GM23338 (cell line): Measurements from ENCODE around the gene ANKRD40CL.

Source experiments
- CREB1 ChIP-seq: fragments of 250-450 bp; sonication (Bioruptor Pico); IDR thresholded peaks from 2 replicates; pipeline ENCODE4 v1.5.0; 2020; ENCODE audit warnings: low read depth, mild to moderate bottlenecking, moderate library complexity
- EZH2 ChIP-seq: fragments of 200-600 bp; sonication (generic); IDR thresholded peaks from one replicate; pipeline ENCODE4 v1.8.0; 2017; ENCODE audit warnings: antibody characterized with exemption, mild to moderate bottlenecking, low read depth; ENCODE audit not compliant: unreplicated experiment
- EZH2phosphoT487 ChIP-seq: fragments of 200-600 bp; sonication (generic); IDR thresholded peaks from one replicate; pipeline ENCODE4 v1.8.1; 2018; ENCODE audit warnings: antibody characterized with exemption; ENCODE audit not compliant: unreplicated experiment
- JUNB ChIP-seq: IDR thresholded peaks from one replicate; pipeline ENCODE4 v1.6.1; 2016; ENCODE audit warnings: antibody characterized with exemption; ENCODE audit not compliant: unreplicated experiment
- NANOG ChIP-seq: IDR thresholded peaks from 2 replicates; pipeline ENCODE4 v1.6.1; 2016; ENCODE audit warnings: antibody characterized with exemption, borderline replicate concordance
- POLR2AphosphoS5 ChIP-seq: IDR thresholded peaks from 2 replicates; pipeline ENCODE4 v1.6.1; 2016; ENCODE audit warnings: antibody characterized with exemption, low read depth
- STAT1 ChIP-seq: IDR thresholded peaks from one replicate; pipeline ENCODE4 v1.6.1; 2016; ENCODE audit warnings: antibody characterized with exemption; ENCODE audit not compliant: unreplicated experiment
- ZNF331 ChIP-seq: fragments of 250-450 bp; sonication (Bioruptor Pico); IDR thresholded peaks from 2 replicates; pipeline ENCODE4 v1.5.0; 2020; ENCODE audit warnings: low read depth, mild to moderate bottlenecking, moderate library complexity
- TF ChIP-seq, protein P1 (sequence below), 2 experiments: fragments of 200-600 bp in 1 of 2; sonication (generic) in 1 of 2; conservative IDR thresholded peaks; 2 replicates each; pipeline versions ENCODE4 v1.5.1 to v1.6.1; 2016 to 2017; ENCODE audit warnings: antibody characterized with exemption in 2 of 2, low read depth in 2 of 2, mild to moderate bottlenecking in 2 of 2, moderate library complexity in 1 of 2
- TF ChIP-seq, protein P2 (sequence below): IDR thresholded peaks from 2 replicates; pipeline ENCODE4 v1.6.1; 2016; ENCODE audit warnings: antibody characterized with exemption
- TF ChIP-seq, protein P3 (sequence below): IDR thresholded peaks from one replicate; pipeline ENCODE4 v1.6.1; 2018; ENCODE audit warnings: antibody characterized with exemption; ENCODE audit not compliant: unreplicated experiment
- TF ChIP-seq, protein P4 (sequence below): fragments of 250-450 bp; sonication (Bioruptor Pico); IDR thresholded peaks from 2 replicates; pipeline ENCODE4 v1.5.0; 2020; ENCODE audit warnings: mild to moderate bottlenecking, moderate library complexity

DNA sequence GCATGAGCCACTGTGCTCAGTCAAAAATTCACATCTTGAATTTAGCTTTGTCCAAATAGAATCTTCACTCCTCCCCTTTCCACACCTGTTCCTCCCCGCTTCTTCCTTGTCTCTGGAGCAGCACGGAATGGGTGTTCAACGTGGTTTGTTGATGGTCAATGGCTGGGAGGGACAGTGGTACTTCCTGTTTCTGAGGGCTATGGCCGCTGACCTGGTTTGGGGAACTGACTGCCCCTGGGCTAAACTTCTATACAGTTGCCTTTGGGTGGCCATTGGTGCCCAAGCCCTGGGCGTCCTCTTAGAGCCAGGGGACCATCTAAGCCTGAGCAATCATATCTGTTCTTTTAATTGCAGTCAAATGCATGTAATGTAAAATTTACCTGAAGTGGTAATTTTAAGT is 49.0 kb upstream of the ANKRD40CL start:
- TF ChIP-seq, protein P1, sequence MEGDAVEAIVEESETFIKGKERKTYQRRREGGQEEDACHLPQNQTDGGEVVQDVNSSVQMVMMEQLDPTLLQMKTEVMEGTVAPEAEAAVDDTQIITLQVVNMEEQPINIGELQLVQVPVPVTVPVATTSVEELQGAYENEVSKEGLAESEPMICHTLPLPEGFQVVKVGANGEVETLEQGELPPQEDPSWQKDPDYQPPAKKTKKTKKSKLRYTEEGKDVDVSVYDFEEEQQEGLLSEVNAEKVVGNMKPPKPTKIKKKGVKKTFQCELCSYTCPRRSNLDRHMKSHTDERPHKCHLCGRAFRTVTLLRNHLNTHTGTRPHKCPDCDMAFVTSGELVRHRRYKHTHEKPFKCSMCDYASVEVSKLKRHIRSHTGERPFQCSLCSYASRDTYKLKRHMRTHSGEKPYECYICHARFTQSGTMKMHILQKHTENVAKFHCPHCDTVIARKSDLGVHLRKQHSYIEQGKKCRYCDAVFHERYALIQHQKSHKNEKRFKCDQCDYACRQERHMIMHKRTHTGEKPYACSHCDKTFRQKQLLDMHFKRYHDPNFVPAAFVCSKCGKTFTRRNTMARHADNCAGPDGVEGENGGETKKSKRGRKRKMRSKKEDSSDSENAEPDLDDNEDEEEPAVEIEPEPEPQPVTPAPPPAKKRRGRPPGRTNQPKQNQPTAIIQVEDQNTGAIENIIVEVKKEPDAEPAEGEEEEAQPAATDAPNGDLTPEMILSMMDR (conservative IDR thresholded peaks at IDR 0.05; ENCODE audit: low read depth in 2 of 2), result no peak
- TF ChIP-seq POLR2AphosphoS5 (no peak), ZNF331 (no peak), EZH2phosphoT487 (no peak), EZH2 (no peak), CREB1 (CRISPR knock-in tag) (no peak), STAT1 (no peak), JUNB (no peak), NANOG (no peak)
- TF ChIP-seq, protein P2, sequence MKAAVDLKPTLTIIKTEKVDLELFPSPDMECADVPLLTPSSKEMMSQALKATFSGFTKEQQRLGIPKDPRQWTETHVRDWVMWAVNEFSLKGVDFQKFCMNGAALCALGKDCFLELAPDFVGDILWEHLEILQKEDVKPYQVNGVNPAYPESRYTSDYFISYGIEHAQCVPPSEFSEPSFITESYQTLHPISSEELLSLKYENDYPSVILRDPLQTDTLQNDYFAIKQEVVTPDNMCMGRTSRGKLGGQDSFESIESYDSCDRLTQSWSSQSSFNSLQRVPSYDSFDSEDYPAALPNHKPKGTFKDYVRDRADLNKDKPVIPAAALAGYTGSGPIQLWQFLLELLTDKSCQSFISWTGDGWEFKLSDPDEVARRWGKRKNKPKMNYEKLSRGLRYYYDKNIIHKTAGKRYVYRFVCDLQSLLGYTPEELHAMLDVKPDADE, result no peak
- TF ChIP-seq, protein P3, sequence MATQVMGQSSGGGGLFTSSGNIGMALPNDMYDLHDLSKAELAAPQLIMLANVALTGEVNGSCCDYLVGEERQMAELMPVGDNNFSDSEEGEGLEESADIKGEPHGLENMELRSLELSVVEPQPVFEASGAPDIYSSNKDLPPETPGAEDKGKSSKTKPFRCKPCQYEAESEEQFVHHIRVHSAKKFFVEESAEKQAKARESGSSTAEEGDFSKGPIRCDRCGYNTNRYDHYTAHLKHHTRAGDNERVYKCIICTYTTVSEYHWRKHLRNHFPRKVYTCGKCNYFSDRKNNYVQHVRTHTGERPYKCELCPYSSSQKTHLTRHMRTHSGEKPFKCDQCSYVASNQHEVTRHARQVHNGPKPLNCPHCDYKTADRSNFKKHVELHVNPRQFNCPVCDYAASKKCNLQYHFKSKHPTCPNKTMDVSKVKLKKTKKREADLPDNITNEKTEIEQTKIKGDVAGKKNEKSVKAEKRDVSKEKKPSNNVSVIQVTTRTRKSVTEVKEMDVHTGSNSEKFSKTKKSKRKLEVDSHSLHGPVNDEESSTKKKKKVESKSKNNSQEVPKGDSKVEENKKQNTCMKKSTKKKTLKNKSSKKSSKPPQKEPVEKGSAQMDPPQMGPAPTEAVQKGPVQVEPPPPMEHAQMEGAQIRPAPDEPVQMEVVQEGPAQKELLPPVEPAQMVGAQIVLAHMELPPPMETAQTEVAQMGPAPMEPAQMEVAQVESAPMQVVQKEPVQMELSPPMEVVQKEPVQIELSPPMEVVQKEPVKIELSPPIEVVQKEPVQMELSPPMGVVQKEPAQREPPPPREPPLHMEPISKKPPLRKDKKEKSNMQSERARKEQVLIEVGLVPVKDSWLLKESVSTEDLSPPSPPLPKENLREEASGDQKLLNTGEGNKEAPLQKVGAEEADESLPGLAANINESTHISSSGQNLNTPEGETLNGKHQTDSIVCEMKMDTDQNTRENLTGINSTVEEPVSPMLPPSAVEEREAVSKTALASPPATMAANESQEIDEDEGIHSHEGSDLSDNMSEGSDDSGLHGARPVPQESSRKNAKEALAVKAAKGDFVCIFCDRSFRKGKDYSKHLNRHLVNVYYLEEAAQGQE, result no peak
- TF ChIP-seq, protein P4, sequence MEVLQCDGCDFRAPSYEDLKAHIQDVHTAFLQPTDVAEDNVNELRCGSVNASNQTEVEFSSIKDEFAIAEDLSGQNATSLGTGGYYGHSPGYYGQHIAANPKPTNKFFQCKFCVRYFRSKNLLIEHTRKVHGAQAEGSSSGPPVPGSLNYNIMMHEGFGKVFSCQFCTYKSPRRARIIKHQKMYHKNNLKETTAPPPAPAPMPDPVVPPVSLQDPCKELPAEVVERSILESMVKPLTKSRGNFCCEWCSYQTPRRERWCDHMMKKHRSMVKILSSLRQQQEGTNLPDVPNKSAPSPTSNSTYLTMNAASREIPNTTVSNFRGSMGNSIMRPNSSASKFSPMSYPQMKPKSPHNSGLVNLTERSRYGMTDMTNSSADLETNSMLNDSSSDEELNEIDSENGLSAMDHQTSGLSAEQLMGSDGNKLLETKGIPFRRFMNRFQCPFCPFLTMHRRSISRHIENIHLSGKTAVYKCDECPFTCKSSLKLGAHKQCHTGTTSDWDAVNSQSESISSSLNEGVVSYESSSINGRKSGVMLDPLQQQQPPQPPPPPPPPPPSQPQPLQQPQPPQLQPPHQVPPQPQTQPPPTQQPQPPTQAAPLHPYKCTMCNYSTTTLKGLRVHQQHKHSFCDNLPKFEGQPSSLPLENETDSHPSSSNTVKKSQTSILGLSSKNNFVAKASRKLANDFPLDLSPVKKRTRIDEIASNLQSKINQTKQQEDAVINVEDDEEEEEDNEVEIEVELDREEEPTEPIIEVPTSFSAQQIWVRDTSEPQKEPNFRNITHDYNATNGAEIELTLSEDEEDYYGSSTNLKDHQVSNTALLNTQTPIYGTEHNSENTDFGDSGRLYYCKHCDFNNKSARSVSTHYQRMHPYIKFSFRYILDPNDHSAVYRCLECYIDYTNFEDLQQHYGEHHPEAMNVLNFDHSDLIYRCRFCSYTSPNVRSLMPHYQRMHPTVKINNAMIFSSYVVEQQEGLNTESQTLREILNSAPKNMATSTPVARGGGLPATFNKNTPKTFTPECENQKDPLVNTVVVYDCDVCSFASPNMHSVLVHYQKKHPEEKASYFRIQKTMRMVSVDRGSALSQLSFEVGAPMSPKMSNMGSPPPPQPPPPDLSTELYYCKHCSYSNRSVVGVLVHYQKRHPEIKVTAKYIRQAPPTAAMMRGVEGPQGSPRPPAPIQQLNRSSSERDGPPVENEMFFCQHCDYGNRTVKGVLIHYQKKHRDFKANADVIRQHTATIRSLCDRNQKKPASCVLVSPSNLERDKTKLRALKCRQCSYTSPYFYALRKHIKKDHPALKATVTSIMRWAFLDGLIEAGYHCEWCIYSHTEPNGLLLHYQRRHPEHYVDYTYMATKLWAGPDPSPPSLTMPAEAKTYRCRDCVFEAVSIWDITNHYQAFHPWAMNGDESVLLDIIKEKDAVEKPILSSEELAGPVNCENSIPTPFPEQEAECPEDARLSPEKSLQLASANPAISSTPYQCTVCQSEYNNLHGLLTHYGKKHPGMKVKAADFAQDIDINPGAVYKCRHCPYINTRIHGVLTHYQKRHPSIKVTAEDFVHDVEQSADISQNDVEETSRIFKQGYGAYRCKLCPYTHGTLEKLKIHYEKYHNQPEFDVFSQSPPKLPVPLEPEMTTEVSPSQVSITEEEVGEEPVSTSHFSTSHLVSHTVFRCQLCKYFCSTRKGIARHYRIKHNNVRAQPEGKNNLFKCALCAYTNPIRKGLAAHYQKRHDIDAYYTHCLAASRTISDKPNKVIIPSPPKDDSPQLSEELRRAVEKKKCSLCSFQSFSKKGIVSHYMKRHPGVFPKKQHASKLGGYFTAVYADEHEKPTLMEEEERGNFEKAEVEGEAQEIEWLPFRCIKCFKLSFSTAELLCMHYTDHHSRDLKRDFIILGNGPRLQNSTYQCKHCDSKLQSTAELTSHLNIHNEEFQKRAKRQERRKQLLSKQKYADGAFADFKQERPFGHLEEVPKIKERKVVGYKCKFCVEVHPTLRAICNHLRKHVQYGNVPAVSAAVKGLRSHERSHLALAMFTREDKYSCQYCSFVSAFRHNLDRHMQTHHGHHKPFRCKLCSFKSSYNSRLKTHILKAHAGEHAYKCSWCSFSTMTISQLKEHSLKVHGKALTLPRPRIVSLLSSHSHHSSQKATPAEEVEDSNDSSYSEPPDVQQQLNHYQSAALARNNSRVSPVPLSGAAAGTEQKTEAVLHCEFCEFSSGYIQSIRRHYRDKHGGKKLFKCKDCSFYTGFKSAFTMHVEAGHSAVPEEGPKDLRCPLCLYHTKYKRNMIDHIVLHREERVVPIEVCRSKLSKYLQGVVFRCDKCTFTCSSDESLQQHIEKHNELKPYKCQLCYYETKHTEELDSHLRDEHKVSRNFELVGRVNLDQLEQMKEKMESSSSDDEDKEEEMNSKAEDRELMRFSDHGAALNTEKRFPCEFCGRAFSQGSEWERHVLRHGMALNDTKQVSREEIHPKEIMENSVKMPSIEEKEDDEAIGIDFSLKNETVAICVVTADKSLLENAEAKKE, result no peak
